Activated CD8-positive, alpha-beta T cell treated with anti-CD3 and anti-CD28 coated beads for 36 hours (primary cell): Measurements from ENCODE around the gene GATD1. TPM values are rescaled to one million over a fixed set of nuclear protein-coding genes. Genes with fewer than 3 reads are reported as not detected.

ENCODE experiments used
- ATAC-seq: fragments of 200-7000 bp; cut with Tn5 transposase; one replicate; pipeline ENCODE4 v1.10.0; 2021; ENCODE audit warnings: mild to moderate bottlenecking, moderate library complexity
- CTCF ChIA-PET: fragments of 350-600 bp; sonication (Branson Sonifier 250); formaldehyde crosslinking; loops from one replicate; lab custom pipeline; 2021; ENCODE audit warnings: antibody characterized with exemption; lab: Charles Lee
- POLR2A ChIA-PET: fragments of 350-600 bp; sonication (Branson Sonifier 250); formaldehyde crosslinking; loops from one replicate; lab custom pipeline; 2021; ENCODE audit warnings: antibody characterized with exemption; lab: Charles Lee
- DNase-seq: peaks from one replicate; pipeline ENCODE4 v3.0.0-alpha.2; 2020
- H3K27ac Mint-ChIP-seq: one replicate; pipeline ENCODE4 v1.8.0; 2021; ENCODE audit warnings: mild to moderate bottlenecking, mixed read lengths
- H3K27me3 Mint-ChIP-seq: one replicate; pipeline ENCODE4 v1.8.0; 2021; ENCODE audit warnings: mixed read lengths
- H3K36me3 Mint-ChIP-seq: one replicate; pipeline ENCODE4 v1.8.0; 2021; ENCODE audit warnings: low read depth, mixed read lengths
- H3K4me1 Mint-ChIP-seq: one replicate; pipeline ENCODE4 v1.8.0; 2021; ENCODE audit warnings: low read depth, mixed read lengths
- H3K4me3 Mint-ChIP-seq: one replicate; pipeline ENCODE4 v1.8.0; 2021; ENCODE audit warnings: mild to moderate bottlenecking, moderate library complexity, mixed read lengths
- H3K9me3 Mint-ChIP-seq: one replicate; pipeline ENCODE4 v1.8.0; 2021; ENCODE audit warnings: mixed read lengths
- CTCF ChIP-seq: fragments of 200-600 bp; IDR thresholded peaks from one replicate; pipeline ENCODE4 v1.8.0; 2022; ENCODE audit warnings: antibody characterized with exemption, mild to moderate bottlenecking
- intact Hi-C: fragments of 100-400 bp; cut with micrococcal nuclease; formaldehyde crosslinking; loops from one replicate; pipeline ENCODE4 v1.10.0; 2022
- total RNA-seq, 2 experiments: library from RNA; stranded (reverse); gene quantifications; one replicate each; pipeline ENCODE4 v1.2.3, GENCODE V29; 2021

The GATD1 gene
- total RNA-seq, 2 experiments from 2014 or later = 45.8 to 48.8 TPM

- peaks cover 10% of the 10 kb centered on the region for H3K27me3 Mint-ChIP-seq
- CTCF ChIA-PET = interaction anchor here (0.6 to 10.0 kb wide), 18 partner anchors 11 to 221 kb away, joined by 3 to 73 read pairs (median 5); partner anchors contain the start of genes DEAF1, EPS8L2, RNH1 and TALDO1
- ATAC-seq (no peak), DNase-seq (no peak)
- no peaks in the 10 kb centered on the region for H3K9me3 Mint-ChIP-seq
- no peak overlapping the region for H3K27ac Mint-ChIP-seq
- TF ChIP-seq CTCF = no peak
- intact Hi-C loops = loop anchor here (5.0 kb wide), 1 partner anchor 170 kb away; no protein-coding TSS in a partner anchor
- peaks cover 14% of the 10 kb centered on the region for H3K4me1 Mint-ChIP-seq
- POLR2A ChIA-PET = interaction anchor here (1.4 to 2.4 kb wide), 5 partner anchors 20 to 115 kb away, joined by 4 to 10 read pairs (median 5); partner anchors contain the start of genes DEAF1, TALDO1 and TMEM80
- H3K4me3 Mint-ChIP-seq = peak overlapping the region; percentile 62
- H3K36me3 Mint-ChIP-seq = no peaks in the 10 kb centered on the region
These were observed 50.0 kb downstream of the GATD1 start for GRCh38 chr11:727281-727701.

DNA sequence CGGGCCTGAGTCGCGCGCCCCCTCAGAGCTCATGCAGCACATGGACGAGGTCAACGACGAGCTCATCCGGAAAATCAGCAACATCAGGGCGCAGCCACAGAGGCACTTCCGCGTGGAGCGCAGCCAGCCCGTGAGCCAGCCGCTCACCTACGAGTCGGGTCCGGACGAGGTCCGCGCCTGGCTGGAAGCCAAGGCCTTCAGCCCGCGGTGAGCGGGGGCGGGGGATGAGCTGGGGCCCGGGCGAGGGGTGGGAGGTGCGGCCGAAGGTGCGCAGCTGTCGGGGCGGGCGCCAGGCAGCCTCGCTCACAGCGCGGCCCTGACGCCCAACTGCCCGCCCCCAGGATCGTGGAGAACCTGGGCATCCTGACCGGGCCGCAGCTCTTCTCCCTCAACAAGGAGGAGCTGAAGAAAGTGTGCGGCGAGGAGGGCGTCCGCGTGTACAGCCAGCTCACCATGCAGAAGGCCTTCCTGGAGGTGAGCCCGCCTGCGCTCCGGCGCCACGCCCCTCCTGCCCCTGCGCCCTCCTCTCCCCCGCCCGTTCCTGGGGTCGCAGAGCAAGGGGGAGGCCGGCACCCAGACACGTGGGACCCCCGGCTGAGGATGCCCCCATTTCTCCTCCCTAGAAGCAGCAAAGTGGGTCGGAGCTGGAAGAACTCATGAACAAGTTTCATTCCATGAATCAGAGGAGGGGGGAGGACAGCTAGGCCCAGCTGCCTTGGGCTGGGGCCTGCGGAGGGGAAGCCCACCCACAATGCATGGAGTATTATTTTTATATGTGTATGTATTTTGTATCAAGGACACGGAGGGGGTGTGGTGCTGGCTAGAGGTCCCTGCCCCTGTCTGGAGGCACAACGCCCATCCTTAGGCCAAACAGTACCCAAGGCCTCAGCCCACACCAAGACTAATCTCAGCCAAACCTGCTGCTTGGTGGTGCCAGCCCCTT, 50.7 kb downstream of the GATD1 start:
- ChIA-PET POLR2A (interaction anchor here (0.6 to 2.4 kb wide), 8 partner anchors 21 to 193 kb away, joined by 3 to 10 read pairs (median 4); partner anchors contain the start of genes DEAF1, GATD1, TALDO1 and TMEM80), CTCF (interaction anchor here (0.7 to 10.0 kb wide), 27 partner anchors 12 to 220 kb away, joined by 3 to 73 read pairs (median 5); partner anchors contain the start of genes CD151, DEAF1, EPS8L2 and GATD1)
- peaks cover 16% of the 10 kb centered on the region for H3K4me1 Mint-ChIP-seq
- peaks cover 14% of the 10 kb centered on the region for H3K27me3 Mint-ChIP-seq
- H3K9me3 Mint-ChIP-seq = no peaks in the 10 kb centered on the region
- H3K27ac Mint-ChIP-seq = peak overlapping the region; percentile 63
- ATAC-seq (peak; percentile 57), DNase-seq (peak; percentile 79)
- H3K4me3 Mint-ChIP-seq = peak overlapping the region; percentile 62
- H3K36me3 Mint-ChIP-seq = no peaks in the 10 kb centered on the region
- intact Hi-C loops = loop anchor here (5.0 kb wide), 1 partner anchor 169 kb away; no protein-coding TSS in a partner anchor
- TF ChIP-seq CTCF = no peak

- Mint-ChIP-seq H3K9me3 (no peaks in the 10 kb centered on the region), H3K4me1 (peaks cover 18% of the 10 kb centered on the region), H3K27ac (no peak overlapping the region), H3K4me3 (peak overlapping the region; percentile 67), H3K27me3 (peaks cover 17% of the 10 kb centered on the region), H3K36me3 (no peaks in the 10 kb centered on the region)
- CTCF ChIA-PET = interaction anchor here (0.7 to 10.0 kb wide), 18 partner anchors 13 to 190 kb away, joined by 3 to 73 read pairs (median 5); partner anchors contain the start of genes CD151, DEAF1, EPS8L2 and GATD1
- POLR2A ChIA-PET = interaction anchor here (0.6 to 2.4 kb wide), 7 partner anchors 22 to 192 kb away, joined by 3 to 10 read pairs (median 5); partner anchors contain the start of genes DEAF1, GATD1, TALDO1 and TMEM80
- DNase-seq (peak; percentile 37), ATAC-seq (no peak)
- intact Hi-C loops = loop anchor here (5.0 kb wide), 1 partner anchor 168 kb away; no protein-coding TSS in a partner anchor
- TF ChIP-seq CTCF = no peak
These were observed 51.6 kb downstream of the GATD1 start for GRCh38 chr11:725624-726202.

DNA sequence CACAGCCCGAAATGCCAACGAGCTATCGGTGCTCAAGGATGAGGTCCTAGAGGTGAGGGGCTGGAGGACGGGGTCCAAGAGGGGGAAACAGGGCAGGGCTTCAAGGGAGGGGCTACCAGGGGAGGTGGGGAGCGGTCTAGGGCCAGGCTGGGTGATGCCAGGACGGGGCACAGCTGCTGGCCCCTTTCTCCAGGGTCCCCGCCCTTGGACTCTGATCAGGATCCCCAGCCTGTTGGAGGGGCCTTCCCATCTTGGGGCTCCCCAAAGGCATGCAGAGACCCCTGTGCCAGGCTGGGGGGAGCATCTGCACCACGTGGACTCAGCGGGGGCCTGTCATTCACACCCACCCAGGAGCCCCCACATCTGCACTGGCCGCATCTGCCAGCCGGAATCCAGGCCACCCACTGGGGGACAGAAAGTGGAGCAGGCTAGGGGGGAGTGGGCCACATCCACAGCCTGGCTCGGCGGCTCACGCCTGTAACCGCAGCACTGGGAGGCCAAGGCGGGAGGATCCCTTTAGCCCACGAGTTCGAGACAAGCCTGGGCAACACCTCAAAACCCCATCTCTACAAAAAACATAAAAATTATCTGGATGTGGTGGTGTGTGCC, 52.4 kb downstream of the GATD1 start:
- ATAC-seq (no peak), DNase-seq (no peak)
- H3K27me3 Mint-ChIP-seq = peaks cover 21% of the 10 kb centered on the region
- no peaks in the 10 kb centered on the region for H3K36me3 Mint-ChIP-seq
- CTCF ChIA-PET = interaction anchor here (1.1 to 10.0 kb wide), 9 partner anchors 28 to 206 kb away, joined by 4 to 73 read pairs (median 7); partner anchors contain the start of genes DEAF1 and TMEM80
- no peaks in the 10 kb centered on the region for H3K9me3 Mint-ChIP-seq
- intact Hi-C loops = loop anchor here (5.0 kb wide), 1 partner anchor 168 kb away; no protein-coding TSS in a partner anchor
- no peak for TF ChIP-seq CTCF
- POLR2A ChIA-PET = no interaction called here
- peak overlapping the region; percentile 67 for H3K4me3 Mint-ChIP-seq
- H3K27ac Mint-ChIP-seq = no peak overlapping the region
- peaks cover 18% of the 10 kb centered on the region for H3K4me1 Mint-ChIP-seq
